Measurements from ENCODE around the gene NCKAP5. TPM values are rescaled to one million over a fixed set of nuclear protein-coding genes. Genes with fewer than 3 reads are reported as not detected.

Gene NCKAP5
- total RNA-seq, 1 experiment from 2014 or later = not detected

DNA sequence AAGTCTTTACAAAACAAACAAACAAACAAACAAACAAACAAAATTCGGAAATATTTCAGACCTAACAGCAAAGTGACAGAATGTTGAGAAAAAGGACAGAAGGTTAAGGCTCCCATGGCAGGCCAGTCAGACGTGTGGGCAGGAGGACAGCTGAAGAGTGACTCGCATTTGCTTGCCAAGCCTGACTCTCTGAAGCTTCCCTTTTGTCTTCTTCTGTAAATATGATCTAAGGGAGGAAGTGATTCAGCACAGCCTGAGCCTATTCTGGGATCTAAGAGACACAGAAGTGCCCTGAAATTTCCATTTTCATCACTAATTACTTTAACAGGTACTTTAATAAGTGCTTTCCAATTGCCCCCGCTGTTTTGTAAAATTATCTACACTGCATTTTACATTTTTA lies 764.2 kb downstream of the NCKAP5 start:
- peak; percentile 39 for DNase-seq (ENCODE audit: unreplicated experiment)
- TF ChIP-seq, protein P1, sequence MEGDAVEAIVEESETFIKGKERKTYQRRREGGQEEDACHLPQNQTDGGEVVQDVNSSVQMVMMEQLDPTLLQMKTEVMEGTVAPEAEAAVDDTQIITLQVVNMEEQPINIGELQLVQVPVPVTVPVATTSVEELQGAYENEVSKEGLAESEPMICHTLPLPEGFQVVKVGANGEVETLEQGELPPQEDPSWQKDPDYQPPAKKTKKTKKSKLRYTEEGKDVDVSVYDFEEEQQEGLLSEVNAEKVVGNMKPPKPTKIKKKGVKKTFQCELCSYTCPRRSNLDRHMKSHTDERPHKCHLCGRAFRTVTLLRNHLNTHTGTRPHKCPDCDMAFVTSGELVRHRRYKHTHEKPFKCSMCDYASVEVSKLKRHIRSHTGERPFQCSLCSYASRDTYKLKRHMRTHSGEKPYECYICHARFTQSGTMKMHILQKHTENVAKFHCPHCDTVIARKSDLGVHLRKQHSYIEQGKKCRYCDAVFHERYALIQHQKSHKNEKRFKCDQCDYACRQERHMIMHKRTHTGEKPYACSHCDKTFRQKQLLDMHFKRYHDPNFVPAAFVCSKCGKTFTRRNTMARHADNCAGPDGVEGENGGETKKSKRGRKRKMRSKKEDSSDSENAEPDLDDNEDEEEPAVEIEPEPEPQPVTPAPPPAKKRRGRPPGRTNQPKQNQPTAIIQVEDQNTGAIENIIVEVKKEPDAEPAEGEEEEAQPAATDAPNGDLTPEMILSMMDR (IDR thresholded peaks at IDR 0.05; ENCODE audit: unreplicated experiment) = no peak
- no TSS peak for BruUV-seq (replicated peaks)
- Mint-ChIP-seq H3K27me3 (ENCODE audit: insufficient read depth, unreplicated experiment) (no peaks in the 10 kb centered on the region), H3K36me3 (ENCODE audit: insufficient read depth, unreplicated experiment) (no peaks in the 10 kb centered on the region), H3K9me3 (ENCODE audit: unreplicated experiment) (peaks cover 34% of the 10 kb centered on the region), H3K4me3 (ENCODE audit: unreplicated experiment) (no peak overlapping the region), H3K4me1 (ENCODE audit: insufficient read depth, unreplicated experiment) (no peaks in the 10 kb centered on the region), H3K27ac (ENCODE audit: low read depth, unreplicated experiment) (no peak overlapping the region)
- intact Hi-C loops (cut with micrococcal nuclease) = no loop called here
- ChIA-PET CTCF (interaction anchor here (0.5 to 1.4 kb wide), 3 partner anchors 11 to 127 kb away, joined by 3 read pairs; no protein-coding TSS in a partner anchor), POLR2A (interaction anchor here (0.6 kb wide), 1 partner anchor 1144 kb away, joined by 3 read pairs; no protein-coding TSS in a partner anchor)

DNA sequence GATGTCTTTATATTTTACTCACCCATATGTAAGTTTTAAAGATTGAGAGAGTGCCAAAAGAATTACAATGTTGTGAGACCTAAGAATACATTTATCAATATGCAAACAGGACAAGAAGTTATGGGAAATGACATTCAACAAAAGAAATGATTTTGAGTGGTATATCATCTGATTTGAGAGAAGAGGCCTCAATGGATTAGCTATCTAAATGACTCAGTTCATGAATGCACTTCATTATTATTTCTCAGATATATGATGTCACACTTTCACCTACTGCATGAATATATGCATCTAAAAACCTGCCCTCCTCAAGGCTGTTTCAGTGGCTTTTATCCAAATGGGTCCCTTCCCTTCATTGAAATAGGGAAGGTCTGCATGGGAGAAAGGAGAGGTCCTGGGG lies 769.9 kb downstream of the NCKAP5 start:
- Mint-ChIP-seq H3K27me3 (ENCODE audit: insufficient read depth, unreplicated experiment) (no peaks in the 10 kb centered on the region), H3K36me3 (ENCODE audit: insufficient read depth, unreplicated experiment) (no peaks in the 10 kb centered on the region), H3K4me3 (ENCODE audit: unreplicated experiment) (no peak overlapping the region), H3K27ac (ENCODE audit: low read depth, unreplicated experiment) (no peak overlapping the region), H3K9me3 (ENCODE audit: unreplicated experiment) (peaks cover 14% of the 10 kb centered on the region), H3K4me1 (ENCODE audit: insufficient read depth, unreplicated experiment) (no peaks in the 10 kb centered on the region)
- ChIA-PET POLR2A (no interaction called here), CTCF (interaction anchor here (0.6 kb wide), 1 partner anchor 168 kb away, joined by 3 read pairs; no protein-coding TSS in a partner anchor)
- BruUV-seq (replicated peaks) = no TSS peak
- intact Hi-C loops (cut with micrococcal nuclease) = no loop called here
- DNase-seq (ENCODE audit: unreplicated experiment) = no peak
- TF ChIP-seq, protein P1 (IDR thresholded peaks at IDR 0.05; ENCODE audit: unreplicated experiment) = no peak

DNA sequence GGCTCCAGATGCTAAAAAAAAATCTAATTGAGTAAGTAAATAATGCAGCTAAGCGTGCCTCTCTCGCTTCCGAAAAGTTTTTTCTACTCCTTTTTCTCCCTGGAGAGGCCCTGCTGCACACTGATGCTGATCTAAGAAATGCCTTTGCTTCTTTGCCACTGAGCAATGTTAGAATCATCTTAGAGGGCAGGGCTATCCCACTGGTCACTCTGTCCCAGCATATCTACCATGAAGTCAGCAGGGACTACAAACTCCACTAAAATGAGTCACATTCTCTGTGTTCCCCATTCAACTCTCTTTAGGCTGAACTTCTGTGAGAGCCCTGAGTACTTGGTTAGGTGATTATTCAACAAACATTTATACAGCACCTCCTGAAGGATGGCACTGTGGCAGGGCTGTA lies 770.7 kb downstream of the NCKAP5 start:
- no peaks in the 10 kb centered on the region for H3K36me3 Mint-ChIP-seq (ENCODE audit: insufficient read depth, unreplicated experiment)
- no peaks in the 10 kb centered on the region for H3K27me3 Mint-ChIP-seq (ENCODE audit: insufficient read depth, unreplicated experiment)
- BruUV-seq (replicated peaks) = no TSS peak
- TF ChIP-seq, protein P1 (IDR thresholded peaks at IDR 0.05; ENCODE audit: unreplicated experiment) = no peak
- no peak overlapping the region for H3K27ac Mint-ChIP-seq (ENCODE audit: low read depth, unreplicated experiment)
- peaks cover 14% of the 10 kb centered on the region for H3K9me3 Mint-ChIP-seq (ENCODE audit: unreplicated experiment)
- H3K4me3 Mint-ChIP-seq (ENCODE audit: unreplicated experiment) = no peak overlapping the region
- DNase-seq (ENCODE audit: unreplicated experiment) = no peak
- intact Hi-C loops (cut with micrococcal nuclease) = no loop called here
- ChIA-PET POLR2A (no interaction called here), CTCF (no interaction called here)
- H3K4me1 Mint-ChIP-seq (ENCODE audit: insufficient read depth, unreplicated experiment) = no peaks in the 10 kb centered on the region

DNA sequence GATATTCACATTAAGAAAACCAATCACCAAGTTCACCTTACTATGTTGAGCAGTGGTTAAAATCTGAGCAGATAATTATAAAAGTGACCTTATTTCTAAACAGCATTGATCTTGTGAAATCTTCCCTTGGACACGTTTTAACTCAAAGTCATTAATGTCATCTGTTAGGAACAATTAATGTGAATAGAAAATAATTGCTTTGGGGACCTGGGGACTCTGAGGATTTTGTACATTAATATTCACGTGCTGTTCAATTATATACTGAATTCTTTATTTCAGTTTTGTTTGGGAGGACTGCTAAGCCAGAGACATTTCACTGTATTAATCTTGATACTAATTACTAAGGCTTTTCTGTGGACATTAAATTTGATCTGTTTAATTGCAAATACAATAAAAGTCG lies 771.2 kb downstream of the NCKAP5 start:
- POLR2A ChIA-PET = no interaction called here
- intact Hi-C loops (cut with micrococcal nuclease) = no loop called here
- TF ChIP-seq, protein P1 (IDR thresholded peaks at IDR 0.05; ENCODE audit: unreplicated experiment) = no peak
- Mint-ChIP-seq H3K36me3 (ENCODE audit: insufficient read depth, unreplicated experiment) (no peaks in the 10 kb centered on the region), H3K27me3 (ENCODE audit: insufficient read depth, unreplicated experiment) (no peaks in the 10 kb centered on the region), H3K9me3 (ENCODE audit: unreplicated experiment) (peaks cover 14% of the 10 kb centered on the region), H3K4me1 (ENCODE audit: insufficient read depth, unreplicated experiment) (no peaks in the 10 kb centered on the region), H3K4me3 (ENCODE audit: unreplicated experiment) (no peak overlapping the region), H3K27ac (ENCODE audit: low read depth, unreplicated experiment) (no peak overlapping the region)
- no peak for DNase-seq (ENCODE audit: unreplicated experiment)
- CTCF ChIA-PET = no interaction called here
- no TSS peak for BruUV-seq (replicated peaks)

Measured in MCF 10A (cell line).